HCT116 (cell line): Measurements from ENCODE around the gene PCDHGA2. TPM values are rescaled to one million over a fixed set of nuclear protein-coding genes. Genes with fewer than 3 reads are reported as not detected.

Experiments used
- ATAC-seq: fragments of 200-7000 bp; cut with Tn5 transposase; 2 replicates; pipeline ENCODE4 v1.9.1; 2020; ENCODE audit warnings: mild to moderate bottlenecking, moderate library complexity
- BruUV-seq: library from RNA; stranded (reverse); fragments of 400-500 nt; replicated peaks from 2 replicates; lab custom pipeline; 2021; lab: Mats Ljungman, UMichigan
- CTCF ChIA-PET: fragments of 300-600 bp; sonication (Branson Sonifier 250); formaldehyde crosslinking; loops from one replicate; lab custom pipeline; 2021; ENCODE audit warnings: antibody characterized with exemption; lab: Charles Lee
- POLR2A ChIA-PET: fragments of 300-600, 350-600 bp; sonication (Branson Sonifier 250); formaldehyde crosslinking; loops from one replicate; lab custom pipeline; 2021; ENCODE audit warnings: antibody characterized with exemption; lab: Charles Lee
- RAD21 ChIA-PET, 2 experiments: fragments of 300-600 bp; sonication (Branson Sonifier 250); formaldehyde crosslinking; loops; one replicate each; lab custom pipeline; 2023; ENCODE audit warnings: low total read pairs in 2 of 2; ENCODE audit not compliant: uncharacterized antibody in 2 of 2, unreplicated experiment in 2 of 2, low non-redundant PET in 1 of 2; lab: Charles Lee
- DNase-seq: peaks from one replicate; pipeline ENCODE4 v3.0.0-alpha.2; 2010; ENCODE audit warnings: low read depth, low spot score
- H2AFZ ChIP-seq: fragments of 200-600 bp; shearing (Covaris generic), sonication (generic); 2 replicates; pipeline ENCODE4 v1.6.1; 2017; ENCODE audit warnings: low read depth, mixed run types, mixed read lengths, antibody characterized with exemption, low read length; ENCODE audit not compliant: poor library complexity, severe bottlenecking
- H3K27ac ChIP-seq: 2 replicates; pipeline ENCODE4 v1.5.1; 2012; ENCODE audit warnings: low read depth, low read length
- H3K27me3 ChIP-seq: fragments of 200-600 bp; sonication (generic); 2 replicates; pipeline ENCODE4 v1.6.1; 2016; ENCODE audit warnings: mixed run types, low read length, mixed read lengths; ENCODE audit not compliant: insufficient read depth
- H3K36me3 ChIP-seq, 2 experiments: fragments of 200-500 bp in 1 of 2; fragments of 200-600 bp in 1 of 2; sonication (Bioruptor generic) in 1 of 2; sonication (generic) in 1 of 2; 2 replicates each; pipeline versions ENCODE4 v1.5.1 to v1.6.1; 2014 to 2016; ENCODE audit warnings: low read length in 2 of 2, inconsistent platforms in 1 of 2, mixed read lengths in 1 of 2, mixed run types in 1 of 2; ENCODE audit not compliant: insufficient read depth in 2 of 2, control insufficient read depth in 1 of 2
- H3K4me1 ChIP-seq, 2 experiments: fragments of 200-600 bp in 1 of 2; sonication (generic) in 1 of 2; 2 replicates each; pipeline versions ENCODE4 v1.5.1 to v1.6.1; 2012 to 2017; ENCODE audit warnings: low read length in 2 of 2, inconsistent platforms in 1 of 2, mild to moderate bottlenecking in 1 of 2, mixed read lengths in 1 of 2, mixed run types in 1 of 2, moderate library complexity in 1 of 2; ENCODE audit not compliant: insufficient read depth in 2 of 2, control insufficient read depth in 1 of 2
- H3K4me2 ChIP-seq: fragments of 200-600 bp; sonication (generic); 2 replicates; pipeline ENCODE4 v1.6.1; 2017; ENCODE audit warnings: mixed run types, low read length, mixed read lengths
- H3K4me3 ChIP-seq, 2 experiments: fragments of 200-600 bp in 1 of 2; sonication (generic) in 1 of 2; replicated peaks in 1 of 2; 2 replicates each; pipeline ENCODE4 v1.5.1; 2011 to 2016; ENCODE audit warnings: low read length in 2 of 2, control low read depth in 1 of 2, low read depth in 1 of 2, mild to moderate bottlenecking in 1 of 2, mixed read lengths in 1 of 2, mixed run types in 1 of 2
- H3K79me2 ChIP-seq: fragments of 200-600 bp; sonication (generic); 2 replicates; pipeline ENCODE4 v1.6.1; 2017; ENCODE audit warnings: mild to moderate bottlenecking, mixed run types, low read length, moderate library complexity, mixed read lengths; ENCODE audit not compliant: insufficient read depth
- H3K9ac ChIP-seq: fragments of 200-600 bp; sonication (generic); 2 replicates; pipeline ENCODE4 v1.6.1; 2016; ENCODE audit warnings: low read length, mixed read lengths
- H3K9me2 ChIP-seq: fragments of 200-600 bp; sonication (generic), shearing (Covaris generic); 2 replicates; pipeline ENCODE4 v1.6.1; 2017; ENCODE audit warnings: mixed run types, mild to moderate bottlenecking, moderate library complexity; ENCODE audit not compliant: insufficient read depth
- H3K9me3 ChIP-seq, 2 experiments: fragments of 200-500 bp in 1 of 2; fragments of 200-600 bp in 1 of 2; sonication (Bioruptor generic) in 1 of 2; sonication (generic) in 1 of 2; 2 replicates each; pipeline ENCODE4 v1.6.1; 2014 to 2017; ENCODE audit warnings: low read length in 2 of 2, mixed read lengths in 2 of 2, inconsistent platforms in 1 of 2, low read depth in 1 of 2, mild to moderate bottlenecking in 1 of 2, mixed run types in 1 of 2, moderate library complexity in 1 of 2; ENCODE audit not compliant: control insufficient read depth in 1 of 2, insufficient read depth in 1 of 2
- H4K20me1 ChIP-seq: fragments of 200-600 bp; sonication (generic), shearing (Covaris generic); 2 replicates; pipeline ENCODE4 v1.6.1; 2017; ENCODE audit warnings: mixed run types, mild to moderate bottlenecking, moderate library complexity; ENCODE audit not compliant: insufficient read depth
- CBX3 ChIP-seq: IDR thresholded peaks from 2 replicates; pipeline ENCODE4 v1.6.1; 2012; ENCODE audit warnings: low read depth
- CTCF ChIP-seq, 3 experiments: fragments of 200-600 bp in 1 of 3; sonication (generic) in 1 of 3; IDR thresholded peaks in 2 of 3; conservative IDR thresholded peaks in 1 of 3; 2 replicates each; pipeline ENCODE4 v1.5.1; 2012 to 2017; ENCODE audit warnings: low read depth in 2 of 3, low read length in 2 of 3, antibody characterized with exemption in 1 of 3, borderline replicate concordance in 1 of 3, control low read depth in 1 of 3, mild to moderate bottlenecking in 1 of 3, mixed read lengths in 1 of 3, mixed run types in 1 of 3, moderate library complexity in 1 of 3; ENCODE audit not compliant: insufficient read depth in 1 of 3
- EGR1 ChIP-seq: IDR thresholded peaks from 2 replicates; pipeline ENCODE4 v1.6.1; 2012; ENCODE audit warnings: low read depth
- ELF1 ChIP-seq: IDR thresholded peaks from 2 replicates; pipeline ENCODE4 v1.6.1; 2012; ENCODE audit warnings: low read depth, borderline replicate concordance
- EZH2 ChIP-seq: fragments of 200-600 bp; sonication (generic); IDR thresholded peaks from 2 replicates; pipeline ENCODE4 v1.6.1; 2017; ENCODE audit warnings: antibody characterized with exemption, mixed run types
- EZH2phosphoT487 ChIP-seq: fragments of 200-600 bp; IDR thresholded peaks from 2 replicates; pipeline ENCODE4 v1.6.1; 2018; ENCODE audit warnings: antibody characterized with exemption, borderline replicate concordance
- FOSL1 ChIP-seq: IDR thresholded peaks from 2 replicates; pipeline ENCODE4 v1.6.1; 2012; ENCODE audit warnings: low read depth
- JUND ChIP-seq: IDR thresholded peaks from 2 replicates; pipeline ENCODE4 v1.6.1; 2012
- POLR2A ChIP-seq: IDR thresholded peaks from 2 replicates; pipeline ENCODE4 v1.7.0; 2011; ENCODE audit warnings: borderline replicate concordance; ENCODE audit not compliant: insufficient read depth, insufficient read length; ENCODE audit errors: extremely low read depth
- POLR2AphosphoS5 ChIP-seq: IDR thresholded peaks from 2 replicates; pipeline ENCODE4 v1.6.1; 2011; ENCODE audit warnings: mild to moderate bottlenecking, low read depth, low read length, moderate library complexity
- RAD21 ChIP-seq: IDR thresholded peaks from 2 replicates; pipeline ENCODE4 v1.6.1; 2012; ENCODE audit warnings: low read depth, mild to moderate bottlenecking
- SP1 ChIP-seq: IDR thresholded peaks from 2 replicates; pipeline ENCODE4 v1.6.1; 2012; ENCODE audit warnings: low read depth
- TCF7L2 ChIP-seq: IDR thresholded peaks from 2 replicates; pipeline ENCODE4 v1.7.0; 2011; ENCODE audit warnings: borderline replicate concordance, inconsistent platforms; ENCODE audit not compliant: insufficient read depth, insufficient read length; ENCODE audit errors: extremely low read depth
- YY1 ChIP-seq: IDR thresholded peaks from 2 replicates; pipeline ENCODE4 v1.6.1; 2011; ENCODE audit warnings: low read length, low read depth, moderate library complexity, mild to moderate bottlenecking; ENCODE audit not compliant: insufficient replicate concordance; ENCODE audit errors: extremely low read depth
- ZFX ChIP-seq: fragments of 450-650 bp; IDR thresholded peaks from 2 replicates; pipeline ENCODE4 v1.6.1; 2017
- intact Hi-C: fragments of 100-400 bp; cut with micrococcal nuclease; formaldehyde crosslinking; loops from 2 replicates; pipeline ENCODE4 v1.10.0; 2022
- total RNA-seq: library from RNA; stranded (reverse); gene quantifications from one replicate; pipeline ENCODE4 v1.2.1, GENCODE V29; 2021; ENCODE audit not compliant: unreplicated experiment

Gene PCDHGA2
- total RNA-seq, 1 experiment from 2014 or later: not detected

DNA sequence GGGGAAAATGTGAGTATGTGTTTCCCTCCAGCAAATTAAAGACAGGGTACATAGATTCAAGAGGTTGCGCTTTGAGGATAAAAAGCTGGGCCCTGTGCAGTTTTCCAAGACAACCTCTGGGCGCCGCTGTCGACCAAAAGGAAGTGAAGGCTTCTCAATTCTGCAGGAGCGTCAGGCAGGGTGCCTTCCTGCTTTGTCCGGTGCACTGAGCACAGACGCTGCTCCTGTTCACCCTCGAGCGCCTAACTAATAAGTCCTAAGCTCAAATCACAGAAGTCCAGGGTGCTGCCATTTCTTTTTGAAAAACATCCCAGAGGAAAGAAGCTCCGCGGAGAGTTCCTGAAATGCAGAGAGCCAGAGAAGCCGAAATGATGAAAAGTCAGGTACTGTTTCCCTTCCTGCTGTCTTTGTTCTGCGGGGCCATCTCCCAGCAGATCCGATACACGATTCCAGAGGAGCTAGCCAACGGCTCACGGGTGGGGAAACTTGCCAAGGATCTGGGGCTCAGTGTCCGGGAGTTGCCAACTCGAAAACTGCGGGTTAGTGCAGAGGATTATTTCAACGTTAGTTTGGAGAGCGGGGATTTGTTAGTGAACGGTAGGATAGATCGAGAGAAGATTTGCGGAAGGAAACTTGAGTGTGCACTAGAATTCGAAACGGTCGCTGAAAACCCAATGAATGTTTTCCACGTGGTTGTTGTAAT lies 11.5 kb downstream of the PCDHGA2 start, which contains the start of gene PCDHGB1:
PCDHGB1 (plus strand) TSS at position 183 of the 703 bp plus-strand sequence; CDS start at position 345, 162 bp downstream.
- H3K4me2 ChIP-seq: no peak within 1 kb of the TSS
- H4K20me1 ChIP-seq: no peaks in the 10 kb centered on the region
- H3K9me3 ChIP-seq: no peaks in the 10 kb centered on the region; a peak in 1 of 4 replicates
- no peak within 1 kb of the TSS for H3K9ac ChIP-seq
- no peaks in the 10 kb centered on the region for H3K79me2 ChIP-seq
- no peak within 1 kb of the TSS for H3K4me3 ChIP-seq
- ATAC-seq: peak; percentile 49
- DNase-seq: no peak
- no peak within 1 kb of the TSS for H3K27ac ChIP-seq
- BruUV-seq: no TSS peak
- ChIA-PET POLR2A (no interaction called here), CTCF (interaction anchor here (0.6 to 1.5 kb wide), 3 partner anchors 8 to 217 kb away, joined by 3 to 4 read pairs (median 4); partner anchors contain the start of gene TAF7), RAD21 (no interaction called here)
- no peaks in the 10 kb centered on the region for H3K4me1 ChIP-seq
- no peaks in the 10 kb centered on the region for H3K36me3 ChIP-seq
- no peaks in the 10 kb centered on the region for H3K9me2 ChIP-seq
- no peak within 1 kb of the TSS for H2AFZ ChIP-seq
- no peaks in the 10 kb centered on the region for H3K27me3 ChIP-seq
- intact Hi-C loops: no loop called here
- TF ChIP-seq CTCF (IDR thresholded peaks at IDR 0.05 in 2 of 3, conservative IDR thresholded peaks at IDR 0.05 in 1 of 3; ENCODE audit: borderline replicate concordance in 1 of 3, insufficient read depth in 1 of 3, low read depth in 2 of 3, low read length in 2 of 3) (peak; percentile 29 to 42 (median 40); a peak in 5 of 6 replicates), EGR1 (no peak), TCF7L2 (no peak), YY1 (no peak), JUND (no peak), ELF1 (no peak), EZH2phosphoT487 (no peak), RAD21 (peak; percentile 43), EZH2 (no peak), POLR2A (no peak), SP1 (no peak), ZFX (no peak), CBX3 (no peak), POLR2AphosphoS5 (no peak), FOSL1 (no peak)
